AG10803 (cell line): ENCODE data around the gene HECA.

Experiments used
- DNase-seq: peaks from one replicate; pipeline ENCODE4 v3.0.0; 2010; ENCODE audit warnings: low read depth
- H3K4me3 ChIP-seq: 2 replicates; pipeline ENCODE4 v1.5.1; 2011; ENCODE audit warnings: mild to moderate bottlenecking, low read length, control low read depth
- CTCF ChIP-seq: conservative IDR thresholded peaks from 2 replicates; pipeline ENCODE4 v1.5.1; 2011; ENCODE audit warnings: mild to moderate bottlenecking, low read length, control low read depth, inconsistent platforms

The HECA gene

GRCh38 chr6:139134817-139135577 is at the start of gene HECA:
TSS of gene HECA (plus strand) at chr6:139135080. CDS start at chr6:139135397, 317 bp downstream.
- DNase-seq, result peak; percentile 93
- peak within 1 kb of the TSS; percentile 81 for H3K4me3 ChIP-seq
- no peak for TF ChIP-seq CTCF

GRCh38 chr6:139091826-139092225 is 43.1 kb upstream of the HECA start:
- peak; percentile 65 for DNase-seq
- TF ChIP-seq CTCF, result no peak

GRCh38 chr6:139099984-139100383 is 34.9 kb upstream of the HECA start:
- no peak for TF ChIP-seq CTCF
- no peak for DNase-seq
- H3K4me3 ChIP-seq, result no peak overlapping the region

More at GRCh38 chr6:139091826-139092225, 43.1 kb upstream of the HECA start:
- no peak overlapping the region for H3K4me3 ChIP-seq

- no peak for TF ChIP-seq CTCF
- DNase-seq, result no peak
- H3K4me3 ChIP-seq, result no peak overlapping the region
These were observed 27.8 kb upstream of the HECA start for GRCh38 chr6:139107051-139107450.

- no peak for DNase-seq
- H3K4me3 ChIP-seq, result no peak overlapping the region
- TF ChIP-seq CTCF, result no peak
These were observed 26.5 kb upstream of the HECA start for GRCh38 chr6:139108378-139108777.

GRCh38 chr6:139109558-139109957 is 25.3 kb upstream of the HECA start:
- no peak overlapping the region for H3K4me3 ChIP-seq

More at GRCh38 chr6:139109558-139109957, 25.3 kb upstream of the HECA start:
- TF ChIP-seq CTCF, result peak; percentile 47
- DNase-seq, result peak; percentile 29
